GM11168 (cell line): ENCODE data around the gene VCAN.

Experiments used
- in situ Hi-C: fragments of 300-500 bp; cut with MboI; formaldehyde crosslinking; loops from one replicate; pipeline ENCODE4 v1.12.0; 2022; ENCODE audit warnings: low sequenced_read_pairs; ENCODE audit not compliant: unreplicated experiment

VCAN gene

GRCh38 chr5:83526289-83526688 lies 54.7 kb downstream of the VCAN start:
- in situ Hi-C loops = no loop called here

DNA sequence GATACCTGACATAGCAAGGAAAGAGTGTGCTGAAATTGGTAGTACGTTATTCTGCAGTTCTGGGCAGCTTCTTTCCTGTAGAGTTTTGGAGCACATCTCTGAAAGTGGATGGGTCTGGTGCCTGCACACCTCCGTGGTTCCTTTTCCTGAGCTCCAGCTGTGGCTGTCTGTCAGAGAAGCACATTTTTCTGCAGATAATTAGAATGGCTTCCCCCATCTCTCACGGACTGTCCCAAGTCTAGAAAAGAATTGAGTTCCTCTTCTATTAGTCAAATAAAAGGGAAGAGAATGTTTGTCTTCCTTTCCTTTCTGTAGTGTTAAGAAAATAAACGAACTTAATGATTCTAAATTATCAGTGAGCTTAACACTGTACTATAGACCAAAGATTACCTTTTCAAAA lies 55.7 kb downstream of the VCAN start:
- in situ Hi-C loops = no loop called here

- in situ Hi-C loops = no loop called here
Measured at GRCh38 chr5:83527722-83528438, 56.3 kb downstream of the VCAN start.

DNA sequence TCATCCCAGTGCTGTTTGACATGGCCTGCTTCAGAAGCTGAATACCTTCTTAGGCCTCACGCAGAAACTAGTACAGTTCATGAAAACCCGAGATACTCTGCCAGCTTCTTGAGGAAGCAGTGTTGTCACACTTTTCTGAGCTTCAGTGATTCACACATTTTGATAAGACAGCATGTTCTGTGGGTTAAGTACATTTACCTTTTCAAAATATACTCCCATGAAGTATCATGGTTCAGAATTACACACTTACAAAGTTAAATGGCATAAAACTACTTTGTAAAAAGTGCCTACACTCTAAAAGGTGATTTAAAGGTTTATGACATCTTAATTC lies 56.9 kb downstream of the VCAN start:
- in situ Hi-C loops = no loop called here

- in situ Hi-C loops = no loop called here
Measured at GRCh38 chr5:83530193-83530592, 58.6 kb downstream of the VCAN start.

DNA sequence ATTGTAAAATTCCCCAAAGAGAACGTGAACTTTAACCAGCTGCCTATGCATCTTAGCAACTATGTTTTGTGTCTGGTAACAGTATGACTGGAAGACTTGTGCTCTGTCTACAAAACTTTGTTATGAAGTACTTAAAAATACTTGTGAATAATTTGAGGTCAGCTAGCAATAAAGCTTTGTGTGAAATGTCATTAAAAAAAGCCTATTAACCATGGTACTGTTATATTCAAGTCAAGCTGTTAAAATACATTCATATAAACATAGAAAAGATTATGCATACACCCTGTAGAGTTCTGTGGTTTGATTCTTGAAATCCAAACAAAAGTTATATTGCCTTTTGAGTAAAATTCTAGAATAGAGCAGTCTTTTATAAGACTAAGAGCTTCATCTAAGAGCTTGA lies 60.1 kb downstream of the VCAN start:
- in situ Hi-C loops = no loop called here

- in situ Hi-C loops = no loop called here
Measured at GRCh38 chr5:83538786-83539462, 67.4 kb downstream of the VCAN start.

GRCh38 chr5:83539463-83539790 lies 67.9 kb downstream of the VCAN start:
- in situ Hi-C loops = no loop called here

GRCh38 chr5:83540105-83540504 lies 68.6 kb downstream of the VCAN start:
- in situ Hi-C loops = no loop called here

DNA sequence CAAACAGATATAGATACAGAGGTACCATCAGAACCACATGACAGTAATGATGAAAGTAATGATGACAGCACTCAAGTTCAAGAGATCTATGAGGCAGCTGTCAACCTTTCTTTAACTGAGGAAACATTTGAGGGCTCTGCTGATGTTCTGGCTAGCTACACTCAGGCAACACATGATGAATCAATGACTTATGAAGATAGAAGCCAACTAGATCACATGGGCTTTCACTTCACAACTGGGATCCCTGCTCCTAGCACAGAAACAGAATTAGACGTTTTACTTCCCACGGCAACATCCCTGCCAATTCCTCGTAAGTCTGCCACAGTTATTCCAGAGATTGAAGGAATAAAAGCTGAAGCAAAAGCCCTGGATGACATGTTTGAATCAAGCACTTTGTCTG lies 69.2 kb downstream of the VCAN start:
- in situ Hi-C loops = no loop called here

GRCh38 chr5:83542839-83543238 lies 71.3 kb downstream of the VCAN start:
- in situ Hi-C loops = no loop called here

DNA sequence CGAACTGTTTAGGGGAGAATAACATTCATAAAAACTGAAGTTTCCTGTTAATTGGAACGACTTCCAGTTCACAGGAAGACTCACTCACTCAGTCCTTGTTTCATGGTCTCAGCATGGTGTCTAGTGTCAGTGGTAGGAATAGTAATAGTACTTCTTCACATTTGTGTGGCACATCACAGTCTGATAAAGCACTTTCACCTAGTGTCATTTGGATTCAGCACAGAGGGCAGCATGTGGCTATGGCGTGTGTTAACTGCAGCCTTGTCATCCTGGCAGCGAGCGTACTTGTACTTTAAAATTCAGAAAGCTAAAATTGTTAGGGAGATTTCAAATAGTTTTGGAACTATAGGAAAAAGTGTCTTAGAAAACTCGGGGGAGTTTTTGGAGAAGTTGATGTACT lies 72.4 kb downstream of the VCAN start:
- in situ Hi-C loops = no loop called here

DNA sequence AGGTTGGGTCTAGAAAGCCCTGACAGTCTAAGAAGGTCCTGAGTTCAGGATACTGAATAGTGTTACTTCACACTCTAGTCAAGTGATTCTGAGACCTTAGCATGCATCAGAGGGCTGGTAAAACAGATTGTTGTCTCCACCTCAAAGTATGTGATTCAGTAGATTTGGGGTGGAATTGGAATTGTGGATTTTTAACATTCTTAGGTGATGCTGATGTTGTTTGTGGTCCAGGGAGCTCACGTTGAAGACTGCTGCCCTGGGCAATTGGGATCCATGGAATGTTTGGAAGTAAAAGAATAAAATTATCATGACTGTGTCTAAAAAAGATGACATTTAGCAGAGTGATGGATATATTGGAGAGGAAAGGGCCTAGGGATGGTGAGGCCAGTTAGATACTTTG lies 75.6 kb downstream of the VCAN start:
- in situ Hi-C loops = no loop called here

DNA sequence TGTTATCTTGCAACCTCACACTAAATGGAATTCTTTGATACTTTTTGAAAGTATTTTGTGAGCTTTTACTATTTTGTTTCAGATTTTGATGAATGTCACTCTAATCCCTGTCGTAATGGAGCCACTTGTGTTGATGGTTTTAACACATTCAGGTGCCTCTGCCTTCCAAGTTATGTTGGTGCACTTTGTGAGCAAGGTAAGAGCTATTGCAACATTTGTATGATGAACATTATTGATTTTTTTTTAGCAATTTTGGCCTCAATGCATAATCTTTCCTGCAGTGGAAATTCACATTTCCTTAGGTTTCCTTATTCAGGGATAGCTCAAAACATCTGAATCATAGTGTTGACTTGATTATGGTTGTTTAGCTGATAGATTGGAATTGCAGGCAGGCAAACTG lies 76.3 kb downstream of the VCAN start:
- in situ Hi-C loops = no loop called here

DNA sequence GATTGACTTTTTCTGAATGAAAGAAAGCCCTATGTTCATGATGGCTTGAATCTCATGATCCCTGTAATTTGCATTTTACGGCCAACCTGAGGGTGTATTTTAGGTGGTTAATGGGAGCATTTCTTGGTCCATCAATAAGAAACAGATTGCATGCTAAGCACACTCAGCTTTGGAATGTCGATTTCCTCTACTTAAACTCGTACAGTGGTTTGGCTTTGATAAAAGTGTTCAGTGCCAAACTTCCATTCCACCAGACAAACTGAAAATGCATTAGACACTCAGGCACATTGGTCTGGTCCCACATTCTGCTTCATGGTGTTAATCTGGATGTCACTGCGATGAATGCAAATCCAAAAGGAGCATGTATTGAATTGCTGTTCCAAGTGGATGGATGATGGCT lies 77.0 kb downstream of the VCAN start:
- in situ Hi-C loops = no loop called here

DNA sequence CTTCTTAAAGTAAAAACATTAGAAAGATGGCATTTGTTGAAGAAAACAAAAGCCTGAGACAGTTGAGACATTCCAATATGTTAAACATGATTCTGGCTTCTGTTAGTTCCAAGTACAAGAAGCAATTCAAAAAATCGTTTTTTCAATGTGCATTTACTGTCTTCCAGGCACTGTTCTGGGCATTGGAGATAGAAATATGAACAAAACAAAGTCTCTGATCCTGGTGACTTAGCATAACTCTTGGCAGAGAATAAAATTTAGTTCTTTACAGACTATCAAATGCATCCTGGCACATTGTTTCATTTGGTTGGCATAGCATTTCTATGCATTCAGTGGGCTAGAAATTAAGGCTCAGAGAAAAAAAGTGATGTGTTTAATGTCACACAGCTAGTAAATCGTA lies 77.5 kb downstream of the VCAN start:
- in situ Hi-C loops = no loop called here

- in situ Hi-C loops = loop anchor here (25.0 kb wide), 1 partner anchor 912 kb away; no protein-coding TSS in a partner anchor
Measured at GRCh38 chr5:83549674-83550073, 78.1 kb downstream of the VCAN start.

- in situ Hi-C loops = loop anchor here (25.0 kb wide), 1 partner anchor 915 kb away; no protein-coding TSS in a partner anchor
Measured at GRCh38 chr5:83551821-83552220, 80.3 kb downstream of the VCAN start.

DNA sequence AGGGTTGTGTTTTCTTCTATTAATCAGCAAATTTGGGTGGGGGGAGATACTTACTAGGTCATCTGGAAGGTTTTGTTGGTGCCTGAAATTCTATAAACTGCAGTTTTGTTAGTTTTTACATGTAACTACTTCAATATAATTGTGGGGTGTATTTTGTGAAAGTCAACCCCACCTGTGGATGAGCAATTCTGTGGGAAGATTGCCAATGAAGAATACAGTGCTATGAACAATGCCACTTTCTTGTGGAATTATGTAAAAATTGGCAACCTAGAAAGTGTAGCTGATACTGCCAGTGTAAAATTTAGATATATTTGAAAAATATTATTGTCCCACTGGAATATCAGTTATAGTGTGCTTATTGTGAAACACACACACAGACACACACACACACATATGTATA lies 80.7 kb downstream of the VCAN start:
- in situ Hi-C loops = loop anchor here (25.0 kb wide), 1 partner anchor 915 kb away; no protein-coding TSS in a partner anchor

DNA sequence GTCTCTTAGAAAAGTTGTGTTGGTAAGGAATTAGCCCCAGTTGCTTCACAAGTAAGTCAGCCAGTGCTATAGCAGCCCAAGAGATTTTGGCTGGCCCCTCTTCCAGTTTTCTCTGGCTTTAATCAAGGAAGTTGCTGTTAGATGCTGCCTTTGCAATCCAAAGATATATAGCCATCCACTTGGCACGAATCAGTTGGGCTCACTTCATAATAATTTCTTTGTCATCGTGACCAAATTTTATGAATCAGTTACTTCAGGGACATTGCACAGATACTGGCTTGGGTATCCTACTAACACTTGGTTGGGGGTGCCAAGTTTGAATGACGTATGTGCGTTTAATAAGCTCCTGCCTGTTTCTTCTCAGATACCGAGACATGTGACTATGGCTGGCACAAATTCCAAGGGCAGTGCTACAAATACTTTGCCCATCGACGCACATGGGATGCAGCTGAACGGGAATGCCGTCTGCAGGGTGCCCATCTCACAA lies 81.5 kb downstream of the VCAN start:
- in situ Hi-C loops = loop anchor here (25.0 kb wide), 1 partner anchor 916 kb away; no protein-coding TSS in a partner anchor

- in situ Hi-C loops = loop anchor here (25.0 kb wide), 1 partner anchor 917 kb away; no protein-coding TSS in a partner anchor
Measured at GRCh38 chr5:83554133-83554532, 82.6 kb downstream of the VCAN start.

DNA sequence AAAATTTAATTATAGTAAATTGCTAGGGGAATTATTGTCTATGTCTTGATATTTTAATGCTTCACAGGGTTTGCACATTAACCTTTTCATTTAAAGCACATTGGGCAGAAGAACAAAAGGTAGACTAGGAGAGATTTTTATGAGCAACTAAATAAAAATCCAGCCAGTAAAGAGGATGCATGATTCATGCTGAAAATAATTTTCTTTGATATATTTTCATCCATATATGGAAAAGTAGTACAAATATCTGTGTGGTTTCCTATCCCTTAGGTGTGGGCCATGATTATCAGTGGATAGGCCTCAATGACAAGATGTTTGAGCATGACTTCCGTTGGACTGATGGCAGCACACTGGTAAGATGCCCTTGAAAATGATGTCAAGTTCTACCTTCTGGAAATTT lies 83.1 kb downstream of the VCAN start:
- in situ Hi-C loops = loop anchor here (25.0 kb wide), 1 partner anchor 917 kb away; no protein-coding TSS in a partner anchor
